ENCODE measurements around the gene KRTAP5-9. TPM values are rescaled to one million over a fixed set of nuclear protein-coding genes. Genes with fewer than 3 reads are reported as not detected.

KRTAP5-9 gene
- total and polyA plus RNA-seq, 10 of the 15 experiments (the other 5 are each of a cell fraction or from before 2014, with no cell fraction given), result 0.06 to 0.38 (median 0.19) TPM; not detected in 4

GRCh38 chr11:71581826-71582225 lies 33.6 kb downstream of the KRTAP5-9 start:
- in situ Hi-C loops (cut with MboI) (no loop called here), intact Hi-C loops (cut with micrococcal nuclease; ENCODE audit: unreplicated experiment) (no loop called here)
- WGBS (ENCODE audit: insufficient coverage, insufficient replicate concordance, low lambda C conversion rate, missing lambda C conversion rate), result 38% methylated on average over 4 of the region's 4 CpGs
- Histone ChIP-seq H3K9me3 (replicated peaks; ENCODE audit: control insufficient read depth, insufficient read depth, low read length) (no peaks in the 10 kb centered on the region), H3K9ac (ENCODE audit: control insufficient read depth, insufficient read depth, low read length) (no peak overlapping the region), H4K20me1 (ENCODE audit: control insufficient read depth, insufficient read depth) (no peaks in the 10 kb centered on the region), H2AFZ (ENCODE audit: control insufficient read depth, low read depth, low read length) (no peak overlapping the region), H3K4me1 (ENCODE audit: control insufficient read depth, insufficient read depth, low read length) (no peaks in the 10 kb centered on the region), H3K4me2 (ENCODE audit: control insufficient read depth, insufficient read depth) (no peak overlapping the region), H3K36me3 (ENCODE audit: control insufficient read depth in 2 of 2, insufficient read depth in 2 of 2, low read length in 1 of 2) (no peaks in the 10 kb centered on the region), H3K27ac (ENCODE audit: control insufficient read depth, insufficient read depth) (no peak overlapping the region), H3K79me2 (ENCODE audit: control insufficient read depth, insufficient read depth, low read length) (no peaks in the 10 kb centered on the region), H3K4me3 (no peak overlapping the region), H3K27me3 (replicated peaks in 1 of 2; ENCODE audit: control insufficient read depth in 2 of 2, insufficient read depth in 2 of 2, low read length in 1 of 2) (no peaks in the 10 kb centered on the region)
- POLR2A ChIA-PET, result no interaction called here
- no peak for ATAC-seq
- SMC1A ChIA-PET (ENCODE audit: uncharacterized antibody, unreplicated experiment), result no interaction called here
- RAD21 ChIA-PET (ENCODE audit: unreplicated experiment), result no interaction called here
- FAIRE-seq, result no peak
- TF ChIP-seq EED (IDR thresholded peaks at IDR 0.05; ENCODE audit: low read depth) (no peak), IRF4 (IDR thresholded peaks at IDR 0.05; ENCODE audit: low read depth, low read length) (no peak), MYC (IDR thresholded peaks at IDR 0.05; ENCODE audit: insufficient read depth, insufficient read length, insufficient replicate concordance, low read length, severe bottlenecking) (no peak), RELB (IDR thresholded peaks at IDR 0.05; ENCODE audit: low read depth) (no peak), GATAD2B (conservative IDR thresholded peaks at IDR 0.05; ENCODE audit: low read depth) (no peak), SIN3A (IDR thresholded peaks at IDR 0.05; ENCODE audit: low read depth, low read length) (no peak), CHD2 (IDR thresholded peaks at IDR 0.05; ENCODE audit: borderline replicate concordance, low read depth, low read length) (no peak)
- TF ChIP-seq, protein P1, sequence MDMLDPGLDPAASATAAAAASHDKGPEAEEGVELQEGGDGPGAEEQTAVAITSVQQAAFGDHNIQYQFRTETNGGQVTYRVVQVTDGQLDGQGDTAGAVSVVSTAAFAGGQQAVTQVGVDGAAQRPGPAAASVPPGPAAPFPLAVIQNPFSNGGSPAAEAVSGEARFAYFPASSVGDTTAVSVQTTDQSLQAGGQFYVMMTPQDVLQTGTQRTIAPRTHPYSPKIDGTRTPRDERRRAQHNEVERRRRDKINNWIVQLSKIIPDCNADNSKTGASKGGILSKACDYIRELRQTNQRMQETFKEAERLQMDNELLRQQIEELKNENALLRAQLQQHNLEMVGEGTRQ (IDR thresholded peaks at IDR 0.05; ENCODE audit: borderline replicate concordance, low read depth, low read length), result no peak
- no TSS peak for BruUV-seq (replicated peaks)
- no peak for DNase-seq (ENCODE audit: low read depth, low spot score)
- CTCF ChIA-PET, result interaction anchor here (2.2 kb wide), 1 partner anchor 93 kb away, joined by 6 read pairs; no protein-coding TSS in a partner anchor

All from GM12878 (cell line).